Nucleus accumbens (tissue), 56 donors: ENCODE results near the gene C14orf180.

Source experiments
- DNase-seq, 56 donors: peaks; one replicate each; lab custom pipeline; 2025; lab: John Stamatoyannopoulos, UW

Gene C14orf180

GRCh38 chr14:104602933-104603325 lies 23.4 kb downstream of the C14orf180 start:
- no peak for DNase-seq

GRCh38 chr14:104603711-104604401 lies 24.3 kb downstream of the C14orf180 start:
- no peak for DNase-seq

DNA sequence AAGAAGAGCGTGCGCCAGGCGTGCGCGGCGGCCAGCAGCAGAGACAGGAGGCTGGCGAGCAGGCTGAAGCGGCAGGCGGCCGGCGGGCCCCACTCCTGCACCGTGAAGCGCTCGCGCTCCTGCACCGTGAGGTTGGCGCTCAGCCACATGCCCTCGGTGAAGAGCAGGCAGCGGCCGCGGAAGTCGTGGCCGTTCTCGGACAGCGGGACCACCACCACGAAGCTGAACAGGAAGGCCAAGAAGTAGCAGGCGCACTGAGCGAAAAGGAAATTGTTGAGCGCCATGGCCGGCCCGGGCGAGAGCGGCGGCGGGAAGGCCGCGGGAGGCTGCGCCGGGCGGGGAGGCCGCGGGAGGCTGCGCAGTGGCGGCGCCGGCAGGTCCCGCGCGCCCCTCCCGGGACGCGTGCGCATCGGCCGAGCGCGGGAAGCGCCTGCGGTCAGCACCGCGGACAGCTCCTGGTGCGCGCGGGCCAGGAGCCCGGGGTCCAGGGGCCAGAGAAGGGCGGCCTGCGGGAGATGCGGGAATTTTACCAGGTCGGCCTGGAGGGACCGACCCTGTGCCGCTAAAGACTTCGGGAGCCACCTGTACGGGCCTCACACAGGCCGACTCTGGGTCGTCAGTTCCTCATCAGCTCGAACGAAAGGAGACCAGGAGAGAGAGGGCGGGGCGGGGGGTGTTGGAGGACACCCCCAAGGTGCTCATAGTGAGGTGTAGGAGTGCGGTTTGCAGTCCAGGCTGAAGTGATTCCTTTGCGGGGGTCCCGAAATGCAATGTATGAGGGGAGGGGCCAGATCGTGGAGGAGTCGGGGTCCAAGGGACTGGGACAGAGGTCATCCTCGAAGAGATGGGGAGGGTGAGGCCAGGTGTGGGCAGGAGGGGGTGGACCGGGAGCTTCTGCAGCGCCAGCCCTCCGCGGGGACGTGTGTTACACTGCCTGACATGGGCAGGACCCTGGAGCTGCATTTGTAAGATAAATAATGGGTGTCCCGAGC lies 25.2 kb downstream of the C14orf180 start, which contains the start of gene TMEM179:
Gene TMEM179 (minus strand): TSS at position 315 of the 992 bp plus-strand sequence. CDS start 31 bp downstream, at position 284.
- peak in 13 of 56 donors; percentile 19 to 54 (median 38) for DNase-seq

- DNase-seq: no peak
Observed at GRCh38 chr14:104609666-104610065, 30.1 kb downstream of the C14orf180 start.

- DNase-seq: no peak
Observed at GRCh38 chr14:104610749-104611310, 31.3 kb downstream of the C14orf180 start.

- no peak for DNase-seq
Observed at GRCh38 chr14:104611881-104612280, 32.3 kb downstream of the C14orf180 start.

DNA sequence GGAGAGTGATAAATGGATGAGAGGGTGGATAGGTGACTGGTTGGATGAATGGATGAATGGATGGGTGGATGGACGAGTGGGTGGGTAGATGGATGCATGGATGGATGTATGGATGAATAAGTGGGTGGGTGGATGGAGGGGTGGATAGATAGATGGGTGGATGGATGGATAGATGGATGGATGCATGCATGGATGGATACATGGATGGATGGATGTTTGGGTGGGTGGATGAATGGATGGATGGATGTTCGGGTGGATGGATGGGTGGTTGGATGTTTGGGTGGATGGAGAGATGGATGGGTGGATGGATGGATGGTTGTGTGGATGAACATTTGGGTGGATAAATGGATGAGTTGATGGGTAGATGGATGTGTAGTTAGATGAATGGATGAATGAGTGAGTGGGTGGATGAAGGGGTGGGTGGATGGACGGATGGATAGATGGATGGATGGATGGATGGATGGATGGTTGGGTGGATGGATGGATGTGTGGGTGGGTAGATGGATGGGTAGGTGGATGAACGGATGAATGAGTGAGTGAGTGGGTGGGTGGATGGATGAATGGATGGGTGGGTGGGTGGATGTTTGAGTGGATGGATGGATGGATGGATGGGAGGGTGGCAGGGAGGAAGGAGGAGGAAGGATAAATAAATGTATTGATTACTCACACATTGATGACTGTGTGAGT lies 34.7 kb downstream of the C14orf180 start:
- DNase-seq: no peak

DNA sequence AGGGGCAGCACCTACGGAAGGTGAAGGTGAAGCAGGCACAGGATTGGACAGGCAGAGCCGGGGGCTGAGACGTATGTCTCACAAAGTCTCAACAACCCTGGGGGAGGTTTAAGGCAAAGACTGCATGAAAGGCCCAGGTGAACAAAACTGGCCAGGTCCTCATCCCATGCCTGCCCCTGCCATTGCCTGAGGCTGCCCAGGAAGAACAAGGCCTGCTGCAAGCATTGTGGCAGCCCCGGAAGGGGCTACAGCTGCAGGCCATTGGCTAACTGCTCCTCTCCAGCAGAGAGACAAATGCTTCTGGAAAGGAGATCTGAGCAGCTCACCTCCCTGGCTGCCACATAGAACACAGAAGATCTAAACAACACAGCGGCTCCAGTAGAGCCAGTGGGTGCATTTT lies 45.4 kb downstream of the C14orf180 start:
- no peak for DNase-seq

DNA sequence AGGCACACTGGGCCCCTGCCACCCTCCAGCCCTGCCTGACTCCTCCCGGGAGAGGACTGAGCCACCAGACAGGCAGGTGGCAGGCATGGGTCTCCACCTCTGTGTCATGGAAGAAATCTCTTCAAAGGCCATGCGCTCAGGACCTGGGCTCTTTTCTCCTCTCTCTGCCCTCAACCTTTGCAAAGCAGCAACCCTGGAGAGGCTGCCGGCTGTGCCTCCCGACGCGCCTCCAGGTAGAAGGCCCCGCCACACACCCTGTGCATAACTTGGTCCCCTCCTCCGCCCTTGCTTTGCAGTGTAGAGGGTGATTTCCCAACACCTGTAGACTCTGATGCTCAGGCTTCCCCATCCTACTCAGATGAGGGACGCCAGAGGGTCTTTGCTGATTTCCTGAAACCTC lies 53.2 kb downstream of the C14orf180 start:
- DNase-seq: no peak

DNA sequence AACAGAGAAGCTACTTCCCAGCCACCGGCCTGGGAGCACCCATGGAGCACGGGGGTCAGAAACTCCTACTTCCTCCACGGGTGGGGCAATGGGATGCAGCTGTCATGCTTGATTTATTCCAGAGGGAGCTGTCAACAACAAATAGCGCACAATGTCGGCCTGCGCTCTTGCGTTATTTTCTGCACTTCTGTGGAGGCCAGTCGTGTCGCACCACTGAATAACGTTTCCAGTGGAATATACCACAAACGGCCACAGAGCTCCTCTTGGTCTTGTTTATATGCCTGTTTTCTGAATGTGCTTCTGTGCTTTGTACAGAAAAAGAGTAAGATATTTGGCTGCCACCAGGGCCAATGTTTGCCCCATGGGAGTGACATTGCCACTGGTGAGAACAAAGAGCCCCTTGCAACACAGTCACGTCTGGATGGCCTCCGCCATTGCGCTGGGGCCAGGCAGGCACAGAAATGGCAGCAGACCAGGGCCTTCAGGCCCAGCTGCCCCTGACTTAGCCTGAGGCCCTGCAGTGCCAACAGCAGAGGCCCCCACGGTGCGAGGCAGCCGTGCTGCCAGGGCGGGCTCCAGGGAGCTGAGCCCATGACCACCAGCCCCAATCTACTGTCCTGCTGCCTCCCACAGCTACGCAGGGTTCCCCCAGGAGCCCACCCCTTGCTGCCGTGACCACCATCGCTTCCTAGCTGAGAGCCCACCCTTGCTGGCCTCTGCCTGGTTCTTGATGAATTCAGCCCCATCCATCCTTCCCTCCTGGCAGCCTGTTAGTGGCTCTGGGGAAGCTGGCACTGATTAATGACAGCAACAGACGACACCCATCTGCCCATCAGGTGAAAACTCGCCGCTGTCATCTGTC lies 53.9 kb downstream of the C14orf180 start:
- DNase-seq: peak in 41 of 56 donors; percentile 22 to 84 (median 57)

DNA sequence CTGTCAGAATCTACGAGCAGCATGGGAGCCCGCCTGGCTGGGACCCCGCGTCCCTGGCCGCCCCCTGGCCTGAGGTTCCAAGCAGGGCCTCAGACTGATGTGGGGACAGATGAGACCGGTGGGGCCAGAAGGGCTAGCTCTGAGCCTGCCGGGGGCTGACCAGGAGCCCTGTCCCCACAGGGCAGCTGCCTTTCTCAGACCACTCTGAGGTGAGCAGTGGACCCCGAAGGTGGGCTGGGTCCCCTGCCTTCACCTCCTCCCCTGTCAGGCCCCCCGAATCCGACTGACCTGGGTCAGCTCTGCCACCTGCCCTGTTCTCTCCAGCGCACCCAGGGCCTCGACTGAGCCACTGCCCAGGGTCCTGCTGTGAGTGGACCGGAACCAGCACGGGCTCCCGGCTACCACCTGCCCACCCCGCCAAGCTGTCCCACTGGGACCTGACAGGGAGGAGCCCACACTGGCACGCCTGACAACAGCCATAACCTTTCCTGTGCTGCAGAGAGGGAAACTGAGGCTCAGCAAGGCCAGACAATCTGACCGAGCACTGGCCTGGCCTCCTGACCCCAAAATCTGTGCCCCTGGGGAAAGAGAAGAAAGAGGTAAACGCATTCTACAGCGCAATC lies 54.7 kb downstream of the C14orf180 start:
- no peak for DNase-seq

DNA sequence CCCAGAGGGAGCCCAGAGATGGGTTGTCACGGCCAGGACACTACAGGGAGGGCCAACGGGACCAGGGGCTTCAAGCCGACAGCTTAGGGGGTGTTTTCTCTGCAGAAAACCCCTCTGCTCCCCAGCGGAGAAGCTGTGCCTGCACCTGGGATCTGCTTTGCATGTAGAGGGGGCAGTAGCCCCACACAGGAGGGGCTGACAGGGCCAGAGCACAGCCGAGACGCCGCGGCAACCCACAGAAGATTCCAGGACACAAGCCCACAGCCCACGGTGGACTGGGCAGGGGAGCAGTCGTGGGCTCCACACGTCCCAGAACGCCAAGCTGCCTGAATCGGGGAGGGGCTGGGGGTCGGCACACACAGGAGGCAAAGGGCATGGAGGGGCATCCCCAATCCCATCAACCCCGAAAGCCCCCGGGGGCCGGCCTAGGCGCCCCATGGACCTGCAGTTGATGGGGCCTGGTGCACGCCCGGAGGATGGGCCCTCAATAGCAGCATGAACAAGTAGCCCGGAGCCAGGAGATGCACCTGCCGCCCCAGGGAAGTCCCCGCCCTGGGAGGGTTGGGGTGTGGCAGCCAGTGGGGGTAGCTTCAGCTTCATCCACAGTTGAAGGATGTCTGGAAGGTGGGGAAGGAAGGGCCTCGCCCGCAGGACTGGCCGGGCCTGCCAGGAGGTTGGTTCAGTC lies 55.5 kb downstream of the C14orf180 start:
- no peak for DNase-seq

- DNase-seq: no peak
Observed at GRCh38 chr14:104635717-104636116, 56.2 kb downstream of the C14orf180 start.

DNA sequence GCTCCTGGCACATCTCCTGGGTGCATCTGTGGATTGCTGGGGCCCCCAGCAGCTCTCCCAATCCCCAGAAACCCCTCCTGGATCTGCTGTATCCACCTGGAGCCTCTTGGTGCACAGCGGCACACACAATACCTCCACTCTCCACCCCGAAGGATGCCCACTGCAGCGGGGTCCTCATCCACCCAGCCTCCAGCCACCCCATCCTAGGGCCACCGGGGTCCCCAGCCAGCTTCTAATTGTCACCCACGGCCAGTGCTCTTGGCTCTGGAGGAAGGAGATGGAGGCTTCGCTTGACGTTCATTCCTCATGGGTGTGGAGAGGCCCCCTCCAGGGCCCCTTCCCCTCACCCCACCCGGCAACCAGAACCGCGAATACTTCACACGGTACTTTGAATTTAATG lies 56.6 kb downstream of the C14orf180 start:
- DNase-seq: no peak

- DNase-seq: peak in 2 of 56 donors; percentile 18 to 28
Observed at GRCh38 chr14:104636846-104637545, 57.4 kb downstream of the C14orf180 start.

DNA sequence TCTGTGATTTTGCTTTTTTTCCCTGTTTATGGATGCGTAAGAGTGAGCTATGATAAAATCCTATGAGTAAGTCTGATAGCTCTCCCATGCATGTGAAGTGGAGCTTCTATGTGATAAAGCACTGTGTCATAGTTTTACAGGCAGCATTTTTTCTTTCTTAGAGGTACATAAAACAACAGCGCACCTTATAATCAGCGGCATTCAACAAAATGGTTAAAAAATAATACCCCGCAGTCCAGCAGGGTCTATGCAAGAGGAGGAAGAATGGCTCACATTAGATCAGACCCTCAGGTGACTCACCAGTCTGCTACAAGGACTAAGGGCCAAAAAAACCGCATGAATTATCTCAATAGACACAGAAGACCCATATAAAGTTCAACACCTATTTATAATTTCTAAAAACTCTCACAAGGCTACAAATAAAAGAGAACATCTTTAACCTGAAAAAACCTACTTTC lies 58.0 kb downstream of the C14orf180 start:
- DNase-seq: no peak

GRCh38 chr14:104638190-104638589 lies 58.6 kb downstream of the C14orf180 start:
- no peak for DNase-seq
